MM.1S (cell line): Measurements from ENCODE around the gene TGFBR3.

Source experiments
- DNase-seq: peaks from one replicate; pipeline ENCODE4 v3.0.0-alpha.2; 2015
- H2AFZ ChIP-seq: fragments of 300-600 bp; sonication (generic); 2 replicates; pipeline ENCODE4 v1.6.0; 2016; ENCODE audit warnings: antibody characterized with exemption, low read length
- H3F3A ChIP-seq: fragments of 300-600 bp; sonication (generic); 2 replicates; pipeline ENCODE4 v1.6.1; 2016; ENCODE audit warnings: mild to moderate bottlenecking, antibody characterized with exemption, low read length, moderate library complexity, mixed read lengths; ENCODE audit not compliant: insufficient read depth
- H3K27ac ChIP-seq: fragments of 300-600 bp; sonication (generic); 2 replicates; pipeline ENCODE4 v1.5.1; 2016; ENCODE audit warnings: mild to moderate bottlenecking, low read length
- H3K27me3 ChIP-seq: fragments of 300-600 bp; sonication (generic); replicated peaks from 2 replicates; pipeline ENCODE4 v1.6.0; 2016; ENCODE audit warnings: low read length; ENCODE audit not compliant: insufficient read depth
- H3K36me3 ChIP-seq: fragments of 300-600 bp; sonication (generic); replicated peaks from 2 replicates; pipeline ENCODE4 v1.6.1; 2016; ENCODE audit warnings: mild to moderate bottlenecking, low read length, mixed read lengths; ENCODE audit not compliant: insufficient read depth
- H3K4me1 ChIP-seq: fragments of 300-600 bp; sonication (generic); 2 replicates; pipeline ENCODE4 v1.6.1; 2016; ENCODE audit warnings: low read length, mixed read lengths
- H3K4me2 ChIP-seq: fragments of 300-600 bp; sonication (generic); 2 replicates; pipeline ENCODE4 v1.6.0; 2016; ENCODE audit warnings: low read depth, low read length
- H3K4me3 ChIP-seq: fragments of 300-600 bp; sonication (generic); 2 replicates; pipeline ENCODE4 v1.5.1; 2016; ENCODE audit warnings: low read length, mixed read lengths
- H3K79me2 ChIP-seq: fragments of 300-600 bp; sonication (generic); 2 replicates; pipeline ENCODE4 v1.6.1; 2016; ENCODE audit warnings: mixed run types, low read length, mixed read lengths
- H3K9ac ChIP-seq: fragments of 300-600 bp; sonication (generic); 2 replicates; pipeline ENCODE4 v1.6.1; 2016; ENCODE audit warnings: low read length, mixed read lengths
- H3K9me2 ChIP-seq: fragments of 300-600 bp; sonication (generic); replicated peaks from 2 replicates; pipeline ENCODE4 v1.6.1; 2016; ENCODE audit warnings: mild to moderate bottlenecking, low read length, mixed read lengths; ENCODE audit not compliant: insufficient read depth
- H3K9me3 ChIP-seq: fragments of 300-600 bp; sonication (generic); replicated peaks from 2 replicates; pipeline ENCODE4 v1.6.1; 2016; ENCODE audit warnings: mild to moderate bottlenecking, low read length, mixed read lengths; ENCODE audit not compliant: insufficient read depth
- H4K20me1 ChIP-seq: fragments of 300-600 bp; sonication (generic); 2 replicates; pipeline ENCODE4 v1.6.1; 2016; ENCODE audit warnings: mild to moderate bottlenecking, low read length, moderate library complexity, mixed read lengths; ENCODE audit not compliant: insufficient read depth
- EZH2 ChIP-seq: fragments of 300-600 bp; sonication (generic); optimal IDR thresholded peaks from 2 replicates; pipeline ENCODE3; 2017; ENCODE audit warnings: low read depth, mild to moderate bottlenecking, antibody characterized with exemption, low read length, mixed read lengths
- EZH2phosphoT487 ChIP-seq: fragments of 300-600 bp; sonication (generic); IDR thresholded peaks from 2 replicates; pipeline ENCODE4 v1.6.1; 2018; ENCODE audit warnings: antibody characterized with exemption, low read length
- TF ChIP-seq, protein P1 (sequence below): fragments of 300-600 bp; sonication (generic); IDR thresholded peaks from 2 replicates; pipeline ENCODE4 v1.5.1; 2016; ENCODE audit warnings: antibody characterized with exemption, low read length, mixed read lengths

Gene TGFBR3

GRCh38 chr1:91712393-91712792 lies 173.6 kb downstream of the TGFBR3 start:
- no peak overlapping the region for H3K27ac ChIP-seq
- H3K4me2 ChIP-seq, result no peak overlapping the region
- H2AFZ ChIP-seq, result no peak overlapping the region

DNA sequence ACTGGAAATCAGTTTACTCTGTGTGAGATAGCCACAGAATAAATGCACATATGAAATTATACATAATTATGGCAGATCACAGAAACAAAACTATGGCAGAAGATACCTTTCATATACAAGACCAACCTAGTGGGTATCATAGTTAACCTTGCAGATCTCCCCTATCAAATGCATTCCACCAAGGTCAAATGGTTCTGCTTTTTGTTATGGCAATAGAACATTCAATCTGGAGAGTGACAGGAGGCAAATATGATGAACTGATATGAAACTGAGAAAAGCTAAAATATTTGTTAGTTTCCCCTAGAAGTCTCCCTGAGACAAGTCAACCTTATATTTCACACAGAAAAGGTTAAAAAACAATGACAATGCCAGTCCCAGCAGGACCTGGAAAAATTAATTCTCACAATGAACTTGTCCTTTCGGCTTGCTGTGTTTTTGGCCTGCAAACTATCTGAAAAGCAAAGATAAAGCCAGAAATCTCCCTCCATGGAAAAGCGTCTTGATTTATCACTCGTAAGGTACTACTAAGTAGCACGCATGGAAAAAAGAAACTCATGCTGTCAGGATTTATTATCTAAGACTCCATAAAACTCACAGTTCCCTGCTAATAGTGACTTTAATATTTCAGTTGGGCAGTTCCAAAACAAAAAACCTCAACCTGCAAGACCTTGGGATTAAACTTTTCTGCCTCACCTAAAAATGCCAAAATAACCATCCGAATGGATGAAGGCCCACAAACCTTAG lies 174.3 kb downstream of the TGFBR3 start:
- Histone ChIP-seq H3F3A (no peaks in the 10 kb centered on the region), H3K27me3 (no peaks in the 10 kb centered on the region), H4K20me1 (no peaks in the 10 kb centered on the region), H3K36me3 (no peaks in the 10 kb centered on the region), H3K9ac (no peak overlapping the region), H3K4me1 (no peaks in the 10 kb centered on the region), H3K79me2 (no peaks in the 10 kb centered on the region), H3K9me2 (no peaks in the 10 kb centered on the region), H3K4me3 (no peak overlapping the region), H3K27ac (no peak overlapping the region), H3K9me3 (no peaks in the 10 kb centered on the region), H2AFZ (no peak overlapping the region), H3K4me2 (no peak overlapping the region)
- DNase-seq, result no peak
- no peak for TF ChIP-seq EZH2
- TF ChIP-seq, protein P1, sequence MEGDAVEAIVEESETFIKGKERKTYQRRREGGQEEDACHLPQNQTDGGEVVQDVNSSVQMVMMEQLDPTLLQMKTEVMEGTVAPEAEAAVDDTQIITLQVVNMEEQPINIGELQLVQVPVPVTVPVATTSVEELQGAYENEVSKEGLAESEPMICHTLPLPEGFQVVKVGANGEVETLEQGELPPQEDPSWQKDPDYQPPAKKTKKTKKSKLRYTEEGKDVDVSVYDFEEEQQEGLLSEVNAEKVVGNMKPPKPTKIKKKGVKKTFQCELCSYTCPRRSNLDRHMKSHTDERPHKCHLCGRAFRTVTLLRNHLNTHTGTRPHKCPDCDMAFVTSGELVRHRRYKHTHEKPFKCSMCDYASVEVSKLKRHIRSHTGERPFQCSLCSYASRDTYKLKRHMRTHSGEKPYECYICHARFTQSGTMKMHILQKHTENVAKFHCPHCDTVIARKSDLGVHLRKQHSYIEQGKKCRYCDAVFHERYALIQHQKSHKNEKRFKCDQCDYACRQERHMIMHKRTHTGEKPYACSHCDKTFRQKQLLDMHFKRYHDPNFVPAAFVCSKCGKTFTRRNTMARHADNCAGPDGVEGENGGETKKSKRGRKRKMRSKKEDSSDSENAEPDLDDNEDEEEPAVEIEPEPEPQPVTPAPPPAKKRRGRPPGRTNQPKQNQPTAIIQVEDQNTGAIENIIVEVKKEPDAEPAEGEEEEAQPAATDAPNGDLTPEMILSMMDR, result no peak

More at GRCh38 chr1:91712393-91712792, 173.6 kb downstream of the TGFBR3 start:
- Histone ChIP-seq H4K20me1 (no peaks in the 10 kb centered on the region), H3K4me1 (no peaks in the 10 kb centered on the region), H3K79me2 (no peaks in the 10 kb centered on the region), H3F3A (no peaks in the 10 kb centered on the region), H3K9ac (no peak overlapping the region), H3K9me2 (no peaks in the 10 kb centered on the region), H3K4me3 (no peak overlapping the region), H3K9me3 (no peaks in the 10 kb centered on the region), H3K36me3 (no peaks in the 10 kb centered on the region), H3K27me3 (no peaks in the 10 kb centered on the region)
- DNase-seq, result peak; percentile 20
- TF ChIP-seq EZH2phosphoT487, result no peak
- TF ChIP-seq, protein P1, result no peak
- TF ChIP-seq EZH2, result no peak

GRCh38 chr1:91710261-91710660 lies 175.7 kb downstream of the TGFBR3 start:
- H3K27ac ChIP-seq, result no peak overlapping the region
- H2AFZ ChIP-seq, result no peak overlapping the region
- no peak overlapping the region for H3K4me2 ChIP-seq
- no peak overlapping the region for H3K4me3 ChIP-seq
- no peak for DNase-seq
- no peaks in the 10 kb centered on the region for H3F3A ChIP-seq
- TF ChIP-seq EZH2 (no peak), EZH2phosphoT487 (no peak)
- H3K9ac ChIP-seq, result no peak overlapping the region
- no peaks in the 10 kb centered on the region for H3K9me3 ChIP-seq
- H4K20me1 ChIP-seq, result no peaks in the 10 kb centered on the region
- H3K9me2 ChIP-seq, result no peaks in the 10 kb centered on the region
- H3K27me3 ChIP-seq, result no peaks in the 10 kb centered on the region
- H3K79me2 ChIP-seq, result no peaks in the 10 kb centered on the region
- no peaks in the 10 kb centered on the region for H3K4me1 ChIP-seq
- no peaks in the 10 kb centered on the region for H3K36me3 ChIP-seq

DNA sequence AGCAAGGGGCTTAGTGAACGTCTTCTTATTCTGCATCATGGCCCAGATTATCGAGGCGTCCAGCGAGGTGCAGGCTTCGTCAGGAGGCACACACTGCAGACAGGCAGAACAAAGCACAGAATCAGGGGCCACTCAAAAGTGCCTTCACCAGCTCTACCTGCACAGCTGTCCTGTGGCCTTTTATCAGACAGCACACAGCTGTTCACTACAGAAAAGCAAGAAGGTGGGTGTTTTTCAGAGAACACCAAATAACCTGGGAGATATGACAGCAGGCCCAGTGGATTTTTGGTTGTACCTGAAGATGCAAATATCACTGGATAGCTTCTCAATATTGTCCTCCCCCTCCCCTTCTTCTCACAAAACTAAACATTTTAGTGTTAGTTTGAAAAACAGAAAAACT lies 177.3 kb downstream of the TGFBR3 start:
- no peak overlapping the region for H3K4me2 ChIP-seq
- no peak overlapping the region for H2AFZ ChIP-seq
- H3K79me2 ChIP-seq, result no peaks in the 10 kb centered on the region
- no peaks in the 10 kb centered on the region for H4K20me1 ChIP-seq
- TF ChIP-seq EZH2 (no peak), EZH2phosphoT487 (no peak)
- TF ChIP-seq, protein P1, result no peak
- H3F3A ChIP-seq, result no peaks in the 10 kb centered on the region
- no peaks in the 10 kb centered on the region for H3K36me3 ChIP-seq
- H3K4me3 ChIP-seq, result no peak overlapping the region
- H3K27ac ChIP-seq, result no peak overlapping the region
- no peaks in the 10 kb centered on the region for H3K9me3 ChIP-seq
- H3K4me1 ChIP-seq, result no peaks in the 10 kb centered on the region
- H3K27me3 ChIP-seq, result no peaks in the 10 kb centered on the region
- no peaks in the 10 kb centered on the region for H3K9me2 ChIP-seq
- no peak for DNase-seq
- no peak overlapping the region for H3K9ac ChIP-seq
